Activated naive CD4-positive, alpha-beta T cell treated with anti-CD3 and anti-CD28 coated beads, Interleukin-2, amount 10 ng/mL, durations not matched to agents 7 days and 5 days (primary cell): ENCODE data around the gene FOSB.

Experiments used
- CTCF ChIA-PET: fragments of 350-600 bp; sonication (Branson Sonifier 250); formaldehyde crosslinking; loops from one replicate; lab custom pipeline; 2021; ENCODE audit warnings: antibody characterized with exemption; lab: Charles Lee
- DNase-seq: peaks from one replicate; pipeline ENCODE4 v3.0.0-alpha.2; 2020
- H3K27ac Mint-ChIP-seq: one replicate; pipeline ENCODE4 v1.8.0; 2021; ENCODE audit warnings: mild to moderate bottlenecking, moderate library complexity, mixed read lengths
- H3K27me3 Mint-ChIP-seq: one replicate; pipeline ENCODE4 v1.8.0; 2021; ENCODE audit warnings: mild to moderate bottlenecking, mixed read lengths
- H3K36me3 Mint-ChIP-seq: one replicate; pipeline ENCODE4 v1.8.0; 2021; ENCODE audit warnings: mixed read lengths
- H3K4me1 Mint-ChIP-seq: one replicate; pipeline ENCODE4 v1.8.0; 2021; ENCODE audit warnings: mixed read lengths
- H3K4me3 Mint-ChIP-seq: one replicate; pipeline ENCODE4 v1.8.0; 2021; ENCODE audit warnings: mild to moderate bottlenecking, moderate library complexity, mixed read lengths
- H3K9me3 Mint-ChIP-seq: one replicate; pipeline ENCODE4 v1.8.0; 2021; ENCODE audit warnings: mixed read lengths

Gene FOSB

DNA sequence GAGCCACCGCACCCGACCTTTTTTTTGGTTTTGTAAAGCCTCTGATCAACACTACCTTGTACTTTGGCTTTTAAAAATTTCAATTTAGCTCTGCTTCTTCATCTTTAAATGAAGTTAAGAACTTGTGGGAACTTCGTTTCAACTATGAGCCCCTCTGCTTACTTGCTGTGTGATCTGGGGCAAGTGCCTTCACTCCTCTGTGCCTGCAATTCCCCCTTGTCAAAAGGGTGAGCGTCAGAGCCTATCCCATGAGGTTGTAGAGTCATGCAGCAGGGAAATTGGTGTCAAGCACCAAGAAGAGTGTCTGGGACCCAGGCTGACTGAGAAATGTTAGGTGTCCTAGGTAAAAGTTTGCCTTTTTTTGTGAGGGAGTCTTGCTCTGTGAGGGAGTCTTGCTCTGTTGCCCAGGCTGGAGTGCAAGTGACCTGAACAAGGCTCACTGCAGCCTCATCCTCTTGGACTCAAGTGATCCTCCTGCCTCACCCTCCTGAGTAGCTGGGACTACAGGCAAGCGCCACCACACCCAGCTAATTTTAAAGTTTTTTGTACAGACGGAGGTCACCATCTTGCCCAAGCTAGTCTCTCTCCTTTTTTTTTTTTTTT is 45.2 kb downstream of the FOSB start:
- H3K27ac Mint-ChIP-seq, result peak overlapping the region; percentile 83
- H3K9me3 Mint-ChIP-seq, result no peaks in the 10 kb centered on the region
- peaks cover 79% of the 10 kb centered on the region for H3K4me1 Mint-ChIP-seq
- DNase-seq, result no peak
- H3K4me3 Mint-ChIP-seq, result no peak overlapping the region
- CTCF ChIA-PET, result interaction anchor here (0.8 kb wide), 1 partner anchor 45 kb away, joined by 3 read pairs; no protein-coding TSS in a partner anchor
- no peaks in the 10 kb centered on the region for H3K27me3 Mint-ChIP-seq
- peaks cover 41% of the 10 kb centered on the region for H3K36me3 Mint-ChIP-seq

DNA sequence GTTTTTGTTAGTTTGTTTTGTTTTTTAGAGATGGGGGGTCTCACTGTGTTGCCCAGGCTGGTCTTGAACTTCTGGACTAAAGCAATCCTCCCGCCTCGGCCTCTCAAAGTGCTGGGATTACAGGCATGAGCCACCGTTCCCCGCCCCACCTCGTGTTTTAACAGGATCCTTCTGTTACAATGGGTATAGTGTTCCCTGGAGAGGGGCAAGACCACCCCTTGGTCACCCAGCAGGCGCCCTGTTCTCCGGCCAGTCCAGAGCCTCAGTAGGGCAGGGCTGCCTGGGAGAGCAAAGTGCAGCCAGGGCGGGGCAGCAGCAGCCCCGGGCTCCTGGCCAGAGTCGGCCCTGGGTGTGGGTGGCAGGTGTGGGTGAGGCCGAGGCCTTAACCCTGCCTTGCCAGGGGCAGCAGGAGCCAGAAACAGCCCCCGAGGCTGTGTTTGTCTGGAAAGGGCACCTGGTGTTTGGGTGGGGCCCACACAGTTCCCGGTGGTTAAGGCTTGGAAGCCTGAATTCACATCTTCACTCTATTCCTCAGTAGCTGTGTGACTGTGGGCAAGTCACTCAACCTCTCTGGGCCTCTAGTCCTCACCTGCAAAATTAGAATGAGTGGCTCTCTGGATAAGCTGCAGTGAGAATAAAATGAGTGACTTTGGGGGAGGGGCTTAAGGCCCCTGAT is 46.7 kb downstream of the FOSB start:
- no peaks in the 10 kb centered on the region for H3K9me3 Mint-ChIP-seq
- peak overlapping the region; percentile 83 for H3K27ac Mint-ChIP-seq
- H3K36me3 Mint-ChIP-seq, result peaks cover 44% of the 10 kb centered on the region
- DNase-seq, result no peak
- CTCF ChIA-PET, result interaction anchor here (0.9 to 2.4 kb wide), 4 partner anchors 44 to 168 kb away, joined by 3 to 12 read pairs (median 4); no protein-coding TSS in a partner anchor
- H3K27me3 Mint-ChIP-seq, result no peaks in the 10 kb centered on the region
- peak overlapping the region; percentile 35 for H3K4me3 Mint-ChIP-seq
- H3K4me1 Mint-ChIP-seq, result peaks cover 75% of the 10 kb centered on the region

DNA sequence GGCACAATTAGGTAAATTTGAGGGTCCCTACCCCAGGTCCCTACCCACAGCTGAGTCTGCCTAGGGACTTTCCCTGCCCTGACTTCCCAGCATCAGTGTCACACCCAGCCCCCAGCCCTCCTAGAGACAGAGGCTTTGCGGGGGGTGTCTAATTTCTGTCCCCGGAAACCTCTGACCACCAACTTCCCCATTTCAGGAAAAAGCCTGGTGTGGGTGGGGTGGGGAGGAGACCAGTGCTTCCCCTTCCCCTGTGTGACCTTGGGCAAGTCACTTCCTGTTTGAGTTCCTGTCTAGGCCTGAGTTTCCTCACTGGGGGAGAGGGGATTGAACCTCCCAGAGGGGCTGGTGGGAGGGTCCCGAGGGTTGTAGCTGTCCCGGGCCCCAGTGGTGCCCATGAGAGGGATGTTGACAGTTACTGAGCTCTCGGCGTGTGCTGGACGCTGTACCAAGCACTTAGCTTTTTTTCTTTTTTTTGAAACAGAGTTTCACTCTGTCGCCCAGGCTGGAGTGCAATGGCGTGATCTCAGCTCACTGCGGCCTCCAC is 47.4 kb downstream of the FOSB start:
- Mint-ChIP-seq H3K4me3 (peak overlapping the region; percentile 35), H3K27me3 (no peaks in the 10 kb centered on the region), H3K4me1 (peaks cover 69% of the 10 kb centered on the region), H3K27ac (peak overlapping the region; percentile 83), H3K36me3 (peaks cover 44% of the 10 kb centered on the region), H3K9me3 (no peaks in the 10 kb centered on the region)
- DNase-seq, result peak; percentile 37
- CTCF ChIA-PET, result interaction anchor here (0.9 to 2.4 kb wide), 4 partner anchors 44 to 168 kb away, joined by 3 to 12 read pairs (median 4); no protein-coding TSS in a partner anchor

DNA sequence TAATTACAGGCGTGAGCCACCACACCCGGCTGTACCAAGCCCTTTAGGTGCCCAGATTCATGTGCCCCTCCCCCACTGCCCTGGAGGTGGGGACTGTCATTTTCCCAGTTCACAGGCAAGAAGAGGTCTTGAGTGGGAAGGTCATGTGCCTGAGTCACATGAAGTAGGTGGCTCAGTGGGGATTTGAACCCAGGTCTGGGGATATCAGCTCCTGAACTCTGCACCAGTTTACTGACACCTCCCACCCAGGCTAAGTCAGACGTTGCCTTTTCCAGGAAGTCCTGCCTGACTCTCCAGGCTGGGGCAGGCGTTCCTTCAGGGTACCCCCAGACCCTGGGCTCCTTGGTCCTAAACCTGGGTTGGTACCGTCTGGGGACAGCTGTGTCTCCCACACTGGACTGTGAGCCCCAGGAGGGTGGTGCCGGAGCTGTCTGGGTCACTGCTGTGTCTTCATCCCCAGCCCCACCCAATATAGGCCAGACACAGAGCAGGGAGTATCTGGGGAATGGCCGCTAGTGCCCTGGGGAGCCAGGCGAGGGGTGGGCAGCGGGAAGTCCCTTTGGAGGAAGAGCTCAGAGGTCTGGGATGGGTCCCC is 48.1 kb downstream of the FOSB start:
- DNase-seq, result no peak
- Mint-ChIP-seq H3K9me3 (no peaks in the 10 kb centered on the region), H3K27ac (peak overlapping the region; percentile 83), H3K4me1 (peaks cover 63% of the 10 kb centered on the region), H3K36me3 (peaks cover 46% of the 10 kb centered on the region), H3K4me3 (no peak overlapping the region), H3K27me3 (no peaks in the 10 kb centered on the region)
- CTCF ChIA-PET, result interaction anchor here (1.3 to 2.4 kb wide), 4 partner anchors 43 to 128 kb away, joined by 3 to 12 read pairs (median 4); no protein-coding TSS in a partner anchor

DNA sequence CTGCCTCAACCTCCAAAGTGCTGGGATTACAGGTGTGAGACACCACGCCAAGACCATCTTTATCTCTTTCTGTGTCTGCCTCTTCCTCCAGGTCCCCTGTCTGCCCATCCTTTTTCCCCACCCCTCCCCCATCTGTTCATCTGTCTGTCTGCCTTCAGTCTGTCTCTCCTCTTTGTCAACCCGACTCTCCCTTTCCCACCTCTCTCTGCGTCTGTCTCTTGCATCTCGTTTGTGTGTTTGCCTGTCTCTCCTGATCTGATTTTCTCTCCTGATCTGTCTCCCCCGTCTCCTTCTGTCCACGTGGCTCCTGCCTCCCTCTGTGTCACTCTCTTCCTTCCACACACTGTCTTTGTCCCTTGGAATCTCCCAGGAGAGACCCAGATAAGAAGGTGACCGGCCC is 49.4 kb downstream of the FOSB start:
- peaks cover 50% of the 10 kb centered on the region for H3K4me1 Mint-ChIP-seq
- H3K9me3 Mint-ChIP-seq, result no peaks in the 10 kb centered on the region

GRCh38 chr19:45517641-45518468 is 50.1 kb downstream of the FOSB start:
- Mint-ChIP-seq H3K4me1 (peaks cover 45% of the 10 kb centered on the region), H3K4me3 (no peak overlapping the region), H3K27ac (peak overlapping the region; percentile 60), H3K27me3 (no peaks in the 10 kb centered on the region), H3K9me3 (no peaks in the 10 kb centered on the region), H3K36me3 (peaks cover 38% of the 10 kb centered on the region)
- DNase-seq, result no peak
- CTCF ChIA-PET, result no interaction called here

More for the DNA sequence above, 49.4 kb downstream of the FOSB start:
- no peak for DNase-seq
- Mint-ChIP-seq H3K27ac (peak overlapping the region; percentile 72), H3K27me3 (no peaks in the 10 kb centered on the region), H3K36me3 (peaks cover 39% of the 10 kb centered on the region), H3K4me3 (no peak overlapping the region)
- CTCF ChIA-PET, result no interaction called here

GRCh38 chr19:45518469-45518826 is 50.7 kb downstream of the FOSB start:
- Mint-ChIP-seq H3K27me3 (no peaks in the 10 kb centered on the region), H3K9me3 (no peaks in the 10 kb centered on the region), H3K4me3 (no peak overlapping the region), H3K36me3 (peaks cover 38% of the 10 kb centered on the region), H3K4me1 (peaks cover 43% of the 10 kb centered on the region), H3K27ac (peak overlapping the region; percentile 60)
- DNase-seq, result no peak
- CTCF ChIA-PET, result no interaction called here

DNA sequence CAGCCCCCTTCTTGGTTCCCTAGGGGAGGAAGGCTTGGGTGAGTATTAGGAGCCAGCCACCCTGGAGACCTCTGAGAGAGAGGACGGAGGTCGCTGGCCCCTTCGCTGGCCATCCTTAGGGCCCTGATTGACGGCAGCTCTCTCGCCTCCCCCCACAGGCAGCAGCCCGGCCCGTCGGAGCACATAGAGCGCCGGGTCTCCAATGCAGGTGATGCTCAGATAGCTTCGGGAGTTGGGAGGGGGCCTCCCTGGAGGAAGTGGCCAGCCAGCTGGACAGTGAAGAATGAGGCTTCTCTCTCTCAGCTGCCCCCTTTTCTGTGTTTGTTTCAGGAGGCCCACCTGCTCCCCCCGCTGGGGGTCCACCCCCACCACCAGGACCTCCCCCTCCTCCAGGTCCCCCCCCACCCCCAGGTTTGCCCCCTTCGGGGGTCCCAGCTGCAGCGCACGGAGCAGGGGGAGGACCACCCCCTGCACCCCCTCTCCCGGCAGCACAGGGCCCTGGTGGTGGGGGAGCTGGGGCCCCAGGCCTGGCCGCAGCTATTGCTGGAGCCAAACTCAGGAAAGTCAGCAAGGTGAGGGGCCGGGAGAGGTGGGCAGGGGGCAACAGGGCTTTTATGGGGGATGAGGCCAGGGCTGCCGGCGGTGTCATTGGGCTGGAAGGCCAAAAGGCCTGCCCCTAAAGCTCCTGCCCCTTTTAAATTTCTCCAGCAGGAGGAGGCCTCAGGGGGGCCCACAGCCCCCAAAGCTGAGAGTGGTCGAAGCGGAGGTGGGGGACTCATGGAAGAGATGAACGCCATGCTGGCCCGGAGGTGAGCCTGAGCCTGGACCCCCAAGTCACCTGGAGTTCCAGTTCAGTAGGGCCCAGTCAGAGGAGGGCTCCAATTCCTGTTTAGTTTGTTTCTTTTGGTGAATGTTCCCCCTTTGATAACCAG is 54.5 kb downstream of the FOSB start:
- peaks cover 44% of the 10 kb centered on the region for H3K36me3 Mint-ChIP-seq

DNA sequence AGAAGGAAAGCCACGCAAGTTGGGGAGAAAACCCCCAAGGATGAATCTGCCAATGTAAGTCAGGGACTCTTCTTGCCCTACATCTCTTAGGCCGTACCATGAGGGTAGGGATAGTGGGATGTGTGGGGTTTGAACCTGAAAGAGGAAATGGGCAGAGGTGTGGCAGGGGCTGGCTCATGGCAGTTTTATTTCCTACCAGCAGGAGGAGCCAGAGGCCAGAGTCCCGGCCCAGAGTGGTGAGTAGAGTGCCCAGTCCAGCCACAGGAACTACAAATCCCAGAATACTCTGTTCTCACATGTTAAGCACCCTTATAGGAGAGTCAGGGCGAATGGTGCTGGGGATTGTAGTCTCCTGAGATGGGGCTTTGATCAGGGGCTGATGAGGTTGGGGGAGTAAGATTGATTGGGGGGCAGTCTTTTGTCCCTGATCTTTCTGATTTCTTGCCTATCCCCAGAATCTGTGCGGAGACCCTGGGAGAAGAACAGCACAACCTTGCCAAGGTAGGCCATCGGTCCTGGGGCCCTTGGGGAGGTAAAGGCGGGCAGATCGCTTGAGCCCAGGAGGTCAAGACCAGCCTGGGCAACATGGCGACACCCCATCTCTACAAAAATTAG is 56.0 kb downstream of the FOSB start:
- Mint-ChIP-seq H3K9me3 (no peaks in the 10 kb centered on the region), H3K4me3 (no peak overlapping the region), H3K36me3 (peaks cover 42% of the 10 kb centered on the region), H3K27me3 (peaks cover 7% of the 10 kb centered on the region), H3K27ac (peak overlapping the region; percentile 64), H3K4me1 (peaks cover 22% of the 10 kb centered on the region)
- DNase-seq, result peak; percentile 81
- CTCF ChIA-PET, result interaction anchor here (0.7 to 2.7 kb wide), 6 partner anchors 24 to 185 kb away, joined by 3 to 14 read pairs (median 4); no protein-coding TSS in a partner anchor

More for the DNA sequence above, 54.5 kb downstream of the FOSB start:
- Mint-ChIP-seq H3K4me3 (no peak overlapping the region), H3K9me3 (no peaks in the 10 kb centered on the region), H3K27ac (no peak overlapping the region), H3K27me3 (no peaks in the 10 kb centered on the region), H3K4me1 (peaks cover 17% of the 10 kb centered on the region)
- DNase-seq, result no peak
- CTCF ChIA-PET, result interaction anchor here (0.9 to 1.9 kb wide), 5 partner anchors 14 to 49 kb away, joined by 3 to 6 read pairs (median 3); no protein-coding TSS in a partner anchor

GRCh38 chr19:45524575-45525129 is 56.9 kb downstream of the FOSB start:
- peaks cover 26% of the 10 kb centered on the region for H3K4me1 Mint-ChIP-seq
- CTCF ChIA-PET, result interaction anchor here (0.6 to 2.7 kb wide), 7 partner anchors 11 to 186 kb away, joined by 3 to 14 read pairs (median 4); no protein-coding TSS in a partner anchor
- H3K36me3 Mint-ChIP-seq, result peaks cover 42% of the 10 kb centered on the region
- no peaks in the 10 kb centered on the region for H3K9me3 Mint-ChIP-seq
- no peak overlapping the region for H3K4me3 Mint-ChIP-seq
- H3K27me3 Mint-ChIP-seq, result peaks cover 16% of the 10 kb centered on the region
- no peak for DNase-seq
- no peak overlapping the region for H3K27ac Mint-ChIP-seq
